H9 (cell line): ENCODE results near the gene SLC9A7. TPM values are rescaled to one million over a fixed set of nuclear protein-coding genes. Genes with fewer than 3 reads are reported as not detected.

Experiments used
- DNase-seq: peaks from one replicate; pipeline ENCODE4 v3.0.0-alpha.2; 2017
- H2AFZ ChIP-seq: one replicate; pipeline ENCODE4 v1.6.1; 2013; ENCODE audit warnings: mild to moderate bottlenecking, low read length, control low read depth, moderate library complexity
- H2AK5ac ChIP-seq: 2 replicates; pipeline ENCODE4 v1.6.1; 2013; ENCODE audit warnings: low read length, control low read depth, mixed read lengths; ENCODE audit not compliant: insufficient read length
- H2BK120ac ChIP-seq: one replicate; pipeline ENCODE4 v1.6.1; 2013; ENCODE audit warnings: low read depth, mild to moderate bottlenecking, low read length, control low read depth, inconsistent platforms; ENCODE audit not compliant: poor library complexity, severe bottlenecking
- H2BK12ac ChIP-seq: 2 replicates; pipeline ENCODE4 v1.6.1; 2013; ENCODE audit warnings: low read length, control low read depth, mixed read lengths, low read depth; ENCODE audit not compliant: insufficient read length
- H2BK15ac ChIP-seq: 2 replicates; pipeline ENCODE4 v1.6.1; 2013; ENCODE audit warnings: low read depth, low read length, control low read depth
- H2BK20ac ChIP-seq: one replicate; pipeline ENCODE4 v1.6.1; 2013; ENCODE audit warnings: low read depth, mild to moderate bottlenecking, low read length, control low read depth, inconsistent platforms; ENCODE audit not compliant: poor library complexity, severe bottlenecking
- H2BK5ac ChIP-seq: 2 replicates; pipeline ENCODE4 v1.6.1; 2013; ENCODE audit warnings: low read length, control low read depth, mixed read lengths; ENCODE audit not compliant: insufficient read length
- H3K14ac ChIP-seq: 2 replicates; pipeline ENCODE4 v1.6.1; 2013; ENCODE audit warnings: low read length, control low read depth; ENCODE audit not compliant: insufficient read depth
- H3K18ac ChIP-seq: 2 replicates; pipeline ENCODE4 v1.6.1; 2013; ENCODE audit warnings: low read depth, mild to moderate bottlenecking, mixed read lengths, low read length, control low read depth; ENCODE audit not compliant: insufficient read length
- H3K23ac ChIP-seq: 2 replicates; pipeline ENCODE4 v1.6.1; 2013; ENCODE audit warnings: low read length, control low read depth, mixed read lengths, low read depth; ENCODE audit not compliant: insufficient read length
- H3K23me2 ChIP-seq: 2 replicates; pipeline ENCODE4 v1.6.1; 2013; ENCODE audit warnings: low read depth, mild to moderate bottlenecking, mixed read lengths, low read length, control low read depth; ENCODE audit not compliant: insufficient read length, poor library complexity, severe bottlenecking
- H3K27ac ChIP-seq: 2 replicates; pipeline ENCODE4 v1.5.1; 2013; ENCODE audit warnings: low read length, control low read depth, mixed read lengths, low read depth; ENCODE audit not compliant: insufficient read length
- H3K27me3 ChIP-seq: 2 replicates; pipeline ENCODE4 v1.6.1; 2013; ENCODE audit warnings: low read length, control low read depth, inconsistent platforms; ENCODE audit not compliant: insufficient read depth
- H3K4ac ChIP-seq: 2 replicates; pipeline ENCODE4 v1.6.1; 2013; ENCODE audit warnings: low read depth, mild to moderate bottlenecking, control low read depth, inconsistent platforms, low read length, moderate library complexity
- H3K4me1 ChIP-seq: 2 replicates; pipeline ENCODE4 v1.6.1; 2013; ENCODE audit warnings: low read length, control low read depth, inconsistent platforms; ENCODE audit not compliant: insufficient read depth
- H3K4me2 ChIP-seq: 2 replicates; pipeline ENCODE4 v1.6.1; 2013; ENCODE audit warnings: low read length, control low read depth, mixed read lengths; ENCODE audit not compliant: insufficient read length, insufficient read depth
- H3K56ac ChIP-seq: 2 replicates; pipeline ENCODE4 v1.6.1; 2013; ENCODE audit warnings: low read depth, mild to moderate bottlenecking, mixed read lengths, low read length, control low read depth; ENCODE audit not compliant: insufficient read length
- H3K79me1 ChIP-seq: 2 replicates; pipeline ENCODE4 v1.6.1; 2013; ENCODE audit warnings: low read depth, mild to moderate bottlenecking, moderate library complexity, low read length, control low read depth, inconsistent platforms; ENCODE audit not compliant: insufficient read depth, poor library complexity, severe bottlenecking
- H3K79me2 ChIP-seq: 2 replicates; pipeline ENCODE4 v1.6.1; 2013; ENCODE audit warnings: low read length, control low read depth, inconsistent platforms; ENCODE audit not compliant: insufficient read depth
- H3K9ac ChIP-seq: 2 replicates; pipeline ENCODE4 v1.6.1; 2013; ENCODE audit warnings: low read length, control low read depth, mixed read lengths; ENCODE audit not compliant: insufficient read length; ENCODE audit errors: extremely low read depth
- H3K9me3 ChIP-seq: one replicate; pipeline ENCODE4 v1.6.1; 2013; ENCODE audit warnings: low read depth, low read length, inconsistent platforms; ENCODE audit not compliant: control insufficient read depth
- H3T11ph ChIP-seq: one replicate; pipeline ENCODE4 v1.6.1; 2013; ENCODE audit warnings: mild to moderate bottlenecking, low read length, control low read depth, inconsistent platforms
- H4K20me1 ChIP-seq: one replicate; pipeline ENCODE4 v1.6.1; 2013; ENCODE audit not compliant: control insufficient read depth, insufficient read length, insufficient read depth
- H4K5ac ChIP-seq: 2 replicates; pipeline ENCODE4 v1.6.1; 2013; ENCODE audit warnings: low read depth, mild to moderate bottlenecking, mixed read lengths, low read length, control low read depth; ENCODE audit not compliant: insufficient read length
- H4K8ac ChIP-seq: replicated peaks from 2 replicates; pipeline ENCODE4 v1.6.1; 2013; ENCODE audit warnings: low read length, control low read depth, mixed read lengths, low read depth; ENCODE audit not compliant: insufficient read length
- H4K91ac ChIP-seq: 2 replicates; pipeline ENCODE4 v1.6.1; 2013; ENCODE audit warnings: low read depth, mild to moderate bottlenecking, moderate library complexity, mixed read lengths, low read length, control low read depth; ENCODE audit not compliant: insufficient read length
- H3K27ac Mint-ChIP-seq, 3 experiments: 2 replicates in 2 of 3; 3 replicates in 1 of 3; pipeline ENCODE4 v1.8.0; 2020 to 2021; ENCODE audit warnings: mixed read lengths in 3 of 3, mild to moderate bottlenecking in 1 of 3, moderate library complexity in 1 of 3
- H3K27me3 Mint-ChIP-seq: 2 replicates; pipeline ENCODE4 v1.8.0; 2021; ENCODE audit warnings: low read depth, mild to moderate bottlenecking, moderate library complexity, mixed read lengths
- H3K36me3 Mint-ChIP-seq, 3 experiments: 2 replicates in 2 of 3; 3 replicates in 1 of 3; pipeline ENCODE4 v1.8.0; 2020 to 2021; ENCODE audit warnings: low read depth in 3 of 3, mixed read lengths in 3 of 3; ENCODE audit not compliant: insufficient read depth in 1 of 3
- H3K4me1 Mint-ChIP-seq, 2 experiments: 2 replicates each; pipeline ENCODE4 v1.8.0; 2020; ENCODE audit warnings: mixed read lengths in 2 of 2
- H3K4me3 Mint-ChIP-seq, 2 experiments: 2 replicates in 1 of 2; 3 replicates in 1 of 2; pipeline ENCODE4 v1.8.0; 2020 to 2021; ENCODE audit warnings: mild to moderate bottlenecking in 2 of 2, mixed read lengths in 2 of 2, moderate library complexity in 1 of 2
- H3K9me3 Mint-ChIP-seq, 2 experiments: 2 replicates in 1 of 2; 3 replicates in 1 of 2; pipeline ENCODE4 v1.8.0; 2020; ENCODE audit warnings: mild to moderate bottlenecking in 2 of 2, mixed read lengths in 2 of 2, moderate library complexity in 1 of 2
- CTCF ChIP-seq: fragments of 200-600 bp; sonication (generic); conservative IDR thresholded peaks from 3 replicates; pipeline ENCODE4 v1.8.0; 2021; ENCODE audit warnings: antibody characterized with exemption, mild to moderate bottlenecking
- WGBS: extraction: QIAGEN DNeasy Blood & Tissue Kit; methylation state at CpG from one replicate; pipeline ENCODE4 v1.1.7; 2013; ENCODE audit warnings: missing lambda C conversion rate, low lambda C conversion rate, mixed read lengths; ENCODE audit not compliant: insufficient read length; ENCODE audit errors: extremely low coverage; 5-methylcytosine and 5-hydroxymethylcytosine counted together
- total RNA-seq: library from RNA; stranded (reverse); gene quantifications from 2 replicates; pipeline ENCODE4 v1.2.1, GENCODE V29; 2021

SLC9A7 gene
- total RNA-seq, 1 experiment from 2014 or later: 5.9 TPM

GRCh38 chrX:46744009-46744408, 14.9 kb downstream of the SLC9A7 start:
- no peak overlapping the region for H2BK15ac ChIP-seq
- TF ChIP-seq CTCF: no peak
- H2BK12ac ChIP-seq: no peak overlapping the region
- no peak overlapping the region for H4K5ac ChIP-seq
- no peak overlapping the region for H4K8ac ChIP-seq
- no peaks in the 10 kb centered on the region for H3K27me3 ChIP-seq
- no peaks in the 10 kb centered on the region for H4K20me1 ChIP-seq
- no peak overlapping the region for H2BK20ac ChIP-seq
- no peak overlapping the region for H3K56ac ChIP-seq
- Mint-ChIP-seq H3K27ac (no peak overlapping the region), H3K36me3 (peaks cover 5 to 38% (median 10%) of the 10 kb centered on the region in 3 experiments; a peak in 5 of 7 replicates), H3K4me1 (no peaks in the 10 kb centered on the region), H3K9me3 (peaks cover 76 to 82% of the 10 kb centered on the region in 2 experiments), H3K4me3 (no peak overlapping the region), H3K27me3 (no peaks in the 10 kb centered on the region)
- no peak for DNase-seq
- H3K79me2 ChIP-seq: peaks cover 2% of the 10 kb centered on the region; the same call in 1 of the 2 replicates
- H3K14ac ChIP-seq: no peak overlapping the region
- H4K91ac ChIP-seq: no peak overlapping the region
- H3K18ac ChIP-seq: no peak overlapping the region
- no peak overlapping the region for H3K4ac ChIP-seq
- no peak overlapping the region for H3K23ac ChIP-seq
- no peak overlapping the region for H3K4me2 ChIP-seq
- no peak overlapping the region for H3K27ac ChIP-seq
- H2AFZ ChIP-seq: no peak overlapping the region
- H2BK120ac ChIP-seq: no peak overlapping the region
- H3K23me2 ChIP-seq: no peaks in the 10 kb centered on the region
- no peak overlapping the region for H3K9ac ChIP-seq
- H3K4me1 ChIP-seq: no peaks in the 10 kb centered on the region
- no CpG with 5 or more reads among the region's 3 CpGs for WGBS
- no peaks in the 10 kb centered on the region for H3K79me1 ChIP-seq
- H3T11ph ChIP-seq: no peak overlapping the region
- no peak overlapping the region for H2BK5ac ChIP-seq
- peaks cover 4% of the 10 kb centered on the region for H3K9me3 ChIP-seq
- no peak overlapping the region for H2AK5ac ChIP-seq
